Smooth muscle cell (in vitro differentiated cells): ENCODE results near the gene OR2S2. TPM values are rescaled to one million over a fixed set of nuclear protein-coding genes. Genes with fewer than 3 reads are reported as not detected.

ENCODE experiments used
- DNase-seq: peaks from one replicate; lab custom pipeline; 2025; ENCODE audit not compliant: unreplicated experiment; lab: John Stamatoyannopoulos, UW
- H2AFZ ChIP-seq: fragments of 200-600 bp; sonication (generic); 2 replicates; pipeline ENCODE4 v1.6.0; 2016; ENCODE audit warnings: antibody characterized with exemption, low read depth, mild to moderate bottlenecking
- H3F3A ChIP-seq: fragments of 200-600 bp; sonication (generic); 2 replicates; pipeline ENCODE4 v1.6.0; 2017; ENCODE audit warnings: antibody characterized with exemption, low read depth
- H3K27ac ChIP-seq: fragments of 200-600 bp; sonication (generic); 2 replicates; pipeline ENCODE4 v1.5.1; 2016; ENCODE audit warnings: low read depth, mild to moderate bottlenecking
- H3K27me3 ChIP-seq: fragments of 200-600 bp; sonication (generic); 2 replicates; pipeline ENCODE4 v1.6.1; 2016; ENCODE audit warnings: low read depth, mild to moderate bottlenecking
- H3K36me3 ChIP-seq: fragments of 200-600 bp; sonication (generic); 2 replicates; pipeline ENCODE4 v1.5.1; 2016; ENCODE audit warnings: low read depth
- H3K4me1 ChIP-seq: fragments of 200-600 bp; sonication (generic); 2 replicates; pipeline ENCODE4 v1.5.1; 2016; ENCODE audit warnings: low read depth
- H3K4me2 ChIP-seq: fragments of 200-600 bp; sonication (generic); 2 replicates; pipeline ENCODE4 v1.6.0; 2016; ENCODE audit warnings: mild to moderate bottlenecking
- H3K4me3 ChIP-seq: fragments of 200-600 bp; sonication (generic); 2 replicates; pipeline ENCODE4 v1.5.1; 2016; ENCODE audit warnings: mild to moderate bottlenecking
- H3K79me2 ChIP-seq: fragments of 200-600 bp; sonication (generic); 2 replicates; pipeline ENCODE4 v1.6.0; 2016; ENCODE audit warnings: low read depth, mild to moderate bottlenecking
- H3K9ac ChIP-seq: fragments of 200-600 bp; sonication (generic); 2 replicates; pipeline ENCODE4 v1.6.0; 2016; ENCODE audit warnings: low read depth
- H3K9me3 ChIP-seq: fragments of 200-600 bp; sonication (generic); replicated peaks from 2 replicates; pipeline ENCODE4 v1.5.1; 2016; ENCODE audit warnings: low read depth
- H4K20me1 ChIP-seq: fragments of 200-600 bp; sonication (generic); 2 replicates; pipeline ENCODE4 v1.6.0; 2016; ENCODE audit warnings: low read depth
- WGBS: methylation state at CpG from one replicate; pipeline ENCODE4 v1.1.7; 2016; ENCODE audit warnings: low lambda C conversion rate; 5-methylcytosine and 5-hydroxymethylcytosine counted together
- polyA plus RNA-seq: library from polyadenylated mRNA; unstranded; fragments of >200 nt; fragmentation: Nextera tagmentation; extraction: Ambion mirVana; gene quantifications from 2 replicates; pipeline ENCODE4 v1.2.1, GENCODE V29; 2016
- total RNA-seq: library from RNA; depleted of rRNA; stranded (reverse); fragments of >200 nt; gene quantifications from 2 replicates; pipeline ENCODE4 v1.2.3, GENCODE V29; 2014
- TF ChIP-seq, protein P1 (sequence below): fragments of 200-600 bp; sonication (generic); IDR thresholded peaks from 2 replicates; pipeline ENCODE4 v1.5.1; 2017; ENCODE audit warnings: borderline replicate concordance, mild to moderate bottlenecking, antibody characterized with exemption; ENCODE audit not compliant: insufficient read depth, poor library complexity, severe bottlenecking

Gene OR2S2
- total and polyA plus RNA-seq, 2 experiments from 2014 or later: 0.13 to 0.21 TPM

- Histone ChIP-seq H4K20me1 (no peaks in the 10 kb centered on the region), H3K79me2 (no peaks in the 10 kb centered on the region), H3F3A (no peaks in the 10 kb centered on the region), H3K4me3 (no peak overlapping the region), H3K27ac (no peak overlapping the region), H2AFZ (no peak overlapping the region), H3K4me2 (no peak overlapping the region), H3K9ac (no peak overlapping the region), H3K9me3 (no peaks in the 10 kb centered on the region), H3K36me3 (no peaks in the 10 kb centered on the region), H3K4me1 (no peaks in the 10 kb centered on the region), H3K27me3 (no peaks in the 10 kb centered on the region)
- DNase-seq: no peak
- TF ChIP-seq, protein P1, sequence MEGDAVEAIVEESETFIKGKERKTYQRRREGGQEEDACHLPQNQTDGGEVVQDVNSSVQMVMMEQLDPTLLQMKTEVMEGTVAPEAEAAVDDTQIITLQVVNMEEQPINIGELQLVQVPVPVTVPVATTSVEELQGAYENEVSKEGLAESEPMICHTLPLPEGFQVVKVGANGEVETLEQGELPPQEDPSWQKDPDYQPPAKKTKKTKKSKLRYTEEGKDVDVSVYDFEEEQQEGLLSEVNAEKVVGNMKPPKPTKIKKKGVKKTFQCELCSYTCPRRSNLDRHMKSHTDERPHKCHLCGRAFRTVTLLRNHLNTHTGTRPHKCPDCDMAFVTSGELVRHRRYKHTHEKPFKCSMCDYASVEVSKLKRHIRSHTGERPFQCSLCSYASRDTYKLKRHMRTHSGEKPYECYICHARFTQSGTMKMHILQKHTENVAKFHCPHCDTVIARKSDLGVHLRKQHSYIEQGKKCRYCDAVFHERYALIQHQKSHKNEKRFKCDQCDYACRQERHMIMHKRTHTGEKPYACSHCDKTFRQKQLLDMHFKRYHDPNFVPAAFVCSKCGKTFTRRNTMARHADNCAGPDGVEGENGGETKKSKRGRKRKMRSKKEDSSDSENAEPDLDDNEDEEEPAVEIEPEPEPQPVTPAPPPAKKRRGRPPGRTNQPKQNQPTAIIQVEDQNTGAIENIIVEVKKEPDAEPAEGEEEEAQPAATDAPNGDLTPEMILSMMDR: no peak
- WGBS: 67% methylated on average over 1 of the region's 1 CpG
These were observed 26.1 kb upstream of the OR2S2 start for GRCh38 chr9:35984021-35984420.

GRCh38 chr9:35981699-35982098 lies 23.7 kb upstream of the OR2S2 start:
- Histone ChIP-seq H3K9me3 (no peaks in the 10 kb centered on the region), H2AFZ (no peak overlapping the region), H3K4me3 (no peak overlapping the region), H3K36me3 (no peaks in the 10 kb centered on the region), H3K79me2 (no peaks in the 10 kb centered on the region), H3K27ac (no peak overlapping the region), H4K20me1 (no peaks in the 10 kb centered on the region), H3K4me1 (no peaks in the 10 kb centered on the region), H3K27me3 (no peaks in the 10 kb centered on the region), H3K4me2 (no peak overlapping the region), H3F3A (no peaks in the 10 kb centered on the region), H3K9ac (no peak overlapping the region)
- DNase-seq: no peak
- TF ChIP-seq, protein P1: no peak
- WGBS: 37% methylated on average over 2 of the region's 2 CpGs

- Histone ChIP-seq H3F3A (no peaks in the 10 kb centered on the region), H3K36me3 (peaks cover under 1% of the 10 kb centered on the region), H2AFZ (no peak overlapping the region), H3K9me3 (peaks cover 1% of the 10 kb centered on the region), H3K4me2 (no peak overlapping the region), H3K27ac (no peak overlapping the region), H3K27me3 (no peaks in the 10 kb centered on the region), H3K79me2 (no peaks in the 10 kb centered on the region), H3K9ac (no peak overlapping the region), H3K4me3 (no peak overlapping the region), H3K4me1 (no peaks in the 10 kb centered on the region), H4K20me1 (no peaks in the 10 kb centered on the region)
- no peak for DNase-seq
- 85% methylated on average over 3 of the region's 3 CpGs for WGBS
- TF ChIP-seq, protein P1: no peak
These were observed 22.5 kb upstream of the OR2S2 start for GRCh38 chr9:35980289-35981011.

- Histone ChIP-seq H3K27ac (no peak overlapping the region), H3K9me3 (peaks cover 14% of the 10 kb centered on the region), H3K27me3 (no peaks in the 10 kb centered on the region), H3K79me2 (no peaks in the 10 kb centered on the region), H3K36me3 (peaks cover 5% of the 10 kb centered on the region), H2AFZ (no peak overlapping the region), H3F3A (no peaks in the 10 kb centered on the region), H3K4me3 (no peak overlapping the region), H3K4me2 (no peak overlapping the region), H4K20me1 (no peaks in the 10 kb centered on the region), H3K4me1 (no peaks in the 10 kb centered on the region), H3K9ac (no peak overlapping the region)
- WGBS: 90% methylated on average over 6 of the region's 6 CpGs
- DNase-seq: no peak
- TF ChIP-seq, protein P1: no peak
These were observed 20.8 kb upstream of the OR2S2 start for GRCh38 chr9:35978792-35979191.
